HCT116 (cell line): ENCODE results near the gene PDE10A. TPM values are rescaled to one million over a fixed set of nuclear protein-coding genes. Genes with fewer than 3 reads are reported as not detected.

Experiments
- ATAC-seq: fragments of 200-7000 bp; cut with Tn5 transposase; 2 replicates; pipeline ENCODE4 v1.9.1; 2020; ENCODE audit warnings: mild to moderate bottlenecking, moderate library complexity
- BruUV-seq: library from RNA; stranded (reverse); fragments of 400-500 nt; replicated peaks from 2 replicates; lab custom pipeline; 2021; lab: Mats Ljungman, UMichigan
- CTCF ChIA-PET: fragments of 300-600 bp; sonication (Branson Sonifier 250); formaldehyde crosslinking; loops from one replicate; lab custom pipeline; 2021; ENCODE audit warnings: antibody characterized with exemption; lab: Charles Lee
- POLR2A ChIA-PET: fragments of 300-600, 350-600 bp; sonication (Branson Sonifier 250); formaldehyde crosslinking; loops from one replicate; lab custom pipeline; 2021; ENCODE audit warnings: antibody characterized with exemption; lab: Charles Lee
- RAD21 ChIA-PET, 2 experiments: fragments of 300-600 bp; sonication (Branson Sonifier 250); formaldehyde crosslinking; loops; one replicate each; lab custom pipeline; 2023; ENCODE audit warnings: low total read pairs in 2 of 2; ENCODE audit not compliant: uncharacterized antibody in 2 of 2, unreplicated experiment in 2 of 2, low non-redundant PET in 1 of 2; lab: Charles Lee
- DNase-seq: peaks from one replicate; pipeline ENCODE4 v3.0.0-alpha.2; 2010; ENCODE audit warnings: low read depth, low spot score
- H2AFZ ChIP-seq: fragments of 200-600 bp; shearing (Covaris generic), sonication (generic); 2 replicates; pipeline ENCODE4 v1.6.1; 2017; ENCODE audit warnings: low read depth, mixed run types, mixed read lengths, antibody characterized with exemption, low read length; ENCODE audit not compliant: poor library complexity, severe bottlenecking
- H3K27ac ChIP-seq: 2 replicates; pipeline ENCODE4 v1.5.1; 2012; ENCODE audit warnings: low read depth, low read length
- H3K27me3 ChIP-seq: fragments of 200-600 bp; sonication (generic); 2 replicates; pipeline ENCODE4 v1.6.1; 2016; ENCODE audit warnings: mixed run types, low read length, mixed read lengths; ENCODE audit not compliant: insufficient read depth
- H3K36me3 ChIP-seq, 2 experiments: fragments of 200-500 bp in 1 of 2; fragments of 200-600 bp in 1 of 2; sonication (Bioruptor generic) in 1 of 2; sonication (generic) in 1 of 2; 2 replicates each; pipeline versions ENCODE4 v1.5.1 to v1.6.1; 2014 to 2016; ENCODE audit warnings: low read length in 2 of 2, inconsistent platforms in 1 of 2, mixed read lengths in 1 of 2, mixed run types in 1 of 2; ENCODE audit not compliant: insufficient read depth in 2 of 2, control insufficient read depth in 1 of 2
- H3K4me1 ChIP-seq, 2 experiments: fragments of 200-600 bp in 1 of 2; sonication (generic) in 1 of 2; 2 replicates each; pipeline versions ENCODE4 v1.5.1 to v1.6.1; 2012 to 2017; ENCODE audit warnings: low read length in 2 of 2, inconsistent platforms in 1 of 2, mild to moderate bottlenecking in 1 of 2, mixed read lengths in 1 of 2, mixed run types in 1 of 2, moderate library complexity in 1 of 2; ENCODE audit not compliant: insufficient read depth in 2 of 2, control insufficient read depth in 1 of 2
- H3K4me2 ChIP-seq: fragments of 200-600 bp; sonication (generic); 2 replicates; pipeline ENCODE4 v1.6.1; 2017; ENCODE audit warnings: mixed run types, low read length, mixed read lengths
- H3K4me3 ChIP-seq, 2 experiments: fragments of 200-600 bp in 1 of 2; sonication (generic) in 1 of 2; replicated peaks in 1 of 2; 2 replicates each; pipeline ENCODE4 v1.5.1; 2011 to 2016; ENCODE audit warnings: low read length in 2 of 2, control low read depth in 1 of 2, low read depth in 1 of 2, mild to moderate bottlenecking in 1 of 2, mixed read lengths in 1 of 2, mixed run types in 1 of 2
- H3K79me2 ChIP-seq: fragments of 200-600 bp; sonication (generic); 2 replicates; pipeline ENCODE4 v1.6.1; 2017; ENCODE audit warnings: mild to moderate bottlenecking, mixed run types, low read length, moderate library complexity, mixed read lengths; ENCODE audit not compliant: insufficient read depth
- H3K9ac ChIP-seq: fragments of 200-600 bp; sonication (generic); 2 replicates; pipeline ENCODE4 v1.6.1; 2016; ENCODE audit warnings: low read length, mixed read lengths
- H3K9me2 ChIP-seq: fragments of 200-600 bp; sonication (generic), shearing (Covaris generic); 2 replicates; pipeline ENCODE4 v1.6.1; 2017; ENCODE audit warnings: mixed run types, mild to moderate bottlenecking, moderate library complexity; ENCODE audit not compliant: insufficient read depth
- H3K9me3 ChIP-seq, 2 experiments: fragments of 200-500 bp in 1 of 2; fragments of 200-600 bp in 1 of 2; sonication (Bioruptor generic) in 1 of 2; sonication (generic) in 1 of 2; 2 replicates each; pipeline ENCODE4 v1.6.1; 2014 to 2017; ENCODE audit warnings: low read length in 2 of 2, mixed read lengths in 2 of 2, inconsistent platforms in 1 of 2, low read depth in 1 of 2, mild to moderate bottlenecking in 1 of 2, mixed run types in 1 of 2, moderate library complexity in 1 of 2; ENCODE audit not compliant: control insufficient read depth in 1 of 2, insufficient read depth in 1 of 2
- H4K20me1 ChIP-seq: fragments of 200-600 bp; sonication (generic), shearing (Covaris generic); 2 replicates; pipeline ENCODE4 v1.6.1; 2017; ENCODE audit warnings: mixed run types, mild to moderate bottlenecking, moderate library complexity; ENCODE audit not compliant: insufficient read depth
- EZH2 ChIP-seq: fragments of 200-600 bp; sonication (generic); IDR thresholded peaks from 2 replicates; pipeline ENCODE4 v1.6.1; 2017; ENCODE audit warnings: antibody characterized with exemption, mixed run types
- JUND ChIP-seq: IDR thresholded peaks from 2 replicates; pipeline ENCODE4 v1.6.1; 2012
- POLR2AphosphoS5 ChIP-seq: IDR thresholded peaks from 2 replicates; pipeline ENCODE4 v1.6.1; 2011; ENCODE audit warnings: mild to moderate bottlenecking, low read depth, low read length, moderate library complexity
- RAD21 ChIP-seq: IDR thresholded peaks from 2 replicates; pipeline ENCODE4 v1.6.1; 2012; ENCODE audit warnings: low read depth, mild to moderate bottlenecking
- SRF ChIP-seq: IDR thresholded peaks from 2 replicates; pipeline ENCODE4 v1.6.1; 2012; ENCODE audit warnings: low read depth
- TCF7L2 ChIP-seq: IDR thresholded peaks from 2 replicates; pipeline ENCODE4 v1.7.0; 2011; ENCODE audit warnings: borderline replicate concordance, inconsistent platforms; ENCODE audit not compliant: insufficient read depth, insufficient read length; ENCODE audit errors: extremely low read depth
- YY1 ChIP-seq: IDR thresholded peaks from 2 replicates; pipeline ENCODE4 v1.6.1; 2011; ENCODE audit warnings: low read length, low read depth, moderate library complexity, mild to moderate bottlenecking; ENCODE audit not compliant: insufficient replicate concordance; ENCODE audit errors: extremely low read depth
- intact Hi-C: fragments of 100-400 bp; cut with micrococcal nuclease; formaldehyde crosslinking; loops from 2 replicates; pipeline ENCODE4 v1.10.0; 2022
- total RNA-seq: library from RNA; stranded (reverse); gene quantifications from one replicate; pipeline ENCODE4 v1.2.1, GENCODE V29; 2021; ENCODE audit not compliant: unreplicated experiment
- TF ChIP-seq, protein P1 (sequence below), 3 experiments: fragments of 200-600 bp in 1 of 3; sonication (generic) in 1 of 3; IDR thresholded peaks in 2 of 3; conservative IDR thresholded peaks in 1 of 3; 2 replicates each; pipeline ENCODE4 v1.5.1; 2012 to 2017; ENCODE audit warnings: low read depth in 2 of 3, low read length in 2 of 3, antibody characterized with exemption in 1 of 3, borderline replicate concordance in 1 of 3, control low read depth in 1 of 3, mild to moderate bottlenecking in 1 of 3, mixed read lengths in 1 of 3, mixed run types in 1 of 3, moderate library complexity in 1 of 3; ENCODE audit not compliant: insufficient read depth in 1 of 3
- TF ChIP-seq, protein P2 (sequence below): IDR thresholded peaks from 2 replicates; pipeline ENCODE4 v1.6.1; 2012; ENCODE audit warnings: low read depth
- TF ChIP-seq, protein P3 (sequence below): IDR thresholded peaks from 2 replicates; pipeline ENCODE4 v1.6.1; 2012

The PDE10A gene
- total RNA-seq, 1 experiment from 2014 or later, result 0.37 TPM

DNA sequence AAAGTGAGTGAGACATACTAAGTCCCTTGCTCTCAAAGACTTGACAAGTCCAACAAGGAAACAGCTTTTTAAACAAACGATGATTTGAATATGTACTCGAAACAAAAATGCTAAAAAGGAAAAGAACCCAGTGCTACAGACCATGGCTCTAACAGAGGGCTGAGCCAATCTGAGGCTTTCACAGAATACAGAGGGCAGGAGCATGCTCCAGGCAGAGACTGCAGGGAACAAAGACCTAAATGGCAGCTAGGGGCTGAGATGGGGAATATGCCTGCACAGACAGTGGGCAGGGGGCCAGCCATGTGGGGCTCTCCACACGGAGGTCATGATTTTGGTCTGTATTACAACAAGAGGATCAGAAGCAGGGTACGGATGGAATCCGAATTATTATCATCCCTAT is 322.5 kb downstream of the PDE10A start:
- H3K27ac ChIP-seq, result no peak overlapping the region
- H3K4me3 ChIP-seq, result no peak overlapping the region
- H3K36me3 ChIP-seq, result no peaks in the 10 kb centered on the region
- no peak overlapping the region for H3K9ac ChIP-seq
- no peaks in the 10 kb centered on the region for H3K9me2 ChIP-seq
- peaks cover 0 to 3% of the 10 kb centered on the region in 2 experiments; a peak in 1 of 4 replicates for H3K9me3 ChIP-seq
- no peak overlapping the region for H3K4me2 ChIP-seq
- no TSS peak for BruUV-seq
- intact Hi-C loops, result no loop called here
- ChIA-PET POLR2A (no interaction called here), RAD21 (no interaction called here), CTCF (no interaction called here)
- DNase-seq (no peak), ATAC-seq (no peak)
- H3K79me2 ChIP-seq, result no peaks in the 10 kb centered on the region
- no peak for TF ChIP-seq TCF7L2
- TF ChIP-seq RAD21, result no peak
- TF ChIP-seq, protein P1, sequence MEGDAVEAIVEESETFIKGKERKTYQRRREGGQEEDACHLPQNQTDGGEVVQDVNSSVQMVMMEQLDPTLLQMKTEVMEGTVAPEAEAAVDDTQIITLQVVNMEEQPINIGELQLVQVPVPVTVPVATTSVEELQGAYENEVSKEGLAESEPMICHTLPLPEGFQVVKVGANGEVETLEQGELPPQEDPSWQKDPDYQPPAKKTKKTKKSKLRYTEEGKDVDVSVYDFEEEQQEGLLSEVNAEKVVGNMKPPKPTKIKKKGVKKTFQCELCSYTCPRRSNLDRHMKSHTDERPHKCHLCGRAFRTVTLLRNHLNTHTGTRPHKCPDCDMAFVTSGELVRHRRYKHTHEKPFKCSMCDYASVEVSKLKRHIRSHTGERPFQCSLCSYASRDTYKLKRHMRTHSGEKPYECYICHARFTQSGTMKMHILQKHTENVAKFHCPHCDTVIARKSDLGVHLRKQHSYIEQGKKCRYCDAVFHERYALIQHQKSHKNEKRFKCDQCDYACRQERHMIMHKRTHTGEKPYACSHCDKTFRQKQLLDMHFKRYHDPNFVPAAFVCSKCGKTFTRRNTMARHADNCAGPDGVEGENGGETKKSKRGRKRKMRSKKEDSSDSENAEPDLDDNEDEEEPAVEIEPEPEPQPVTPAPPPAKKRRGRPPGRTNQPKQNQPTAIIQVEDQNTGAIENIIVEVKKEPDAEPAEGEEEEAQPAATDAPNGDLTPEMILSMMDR (IDR thresholded peaks at IDR 0.05 in 2 of 3, conservative IDR thresholded peaks at IDR 0.05 in 1 of 3; ENCODE audit: borderline replicate concordance in 1 of 3, insufficient read depth in 1 of 3, low read depth in 2 of 3, low read length in 2 of 3), result no peak
- no peak for TF ChIP-seq EZH2
- TF ChIP-seq YY1, result no peak
- TF ChIP-seq, protein P2, sequence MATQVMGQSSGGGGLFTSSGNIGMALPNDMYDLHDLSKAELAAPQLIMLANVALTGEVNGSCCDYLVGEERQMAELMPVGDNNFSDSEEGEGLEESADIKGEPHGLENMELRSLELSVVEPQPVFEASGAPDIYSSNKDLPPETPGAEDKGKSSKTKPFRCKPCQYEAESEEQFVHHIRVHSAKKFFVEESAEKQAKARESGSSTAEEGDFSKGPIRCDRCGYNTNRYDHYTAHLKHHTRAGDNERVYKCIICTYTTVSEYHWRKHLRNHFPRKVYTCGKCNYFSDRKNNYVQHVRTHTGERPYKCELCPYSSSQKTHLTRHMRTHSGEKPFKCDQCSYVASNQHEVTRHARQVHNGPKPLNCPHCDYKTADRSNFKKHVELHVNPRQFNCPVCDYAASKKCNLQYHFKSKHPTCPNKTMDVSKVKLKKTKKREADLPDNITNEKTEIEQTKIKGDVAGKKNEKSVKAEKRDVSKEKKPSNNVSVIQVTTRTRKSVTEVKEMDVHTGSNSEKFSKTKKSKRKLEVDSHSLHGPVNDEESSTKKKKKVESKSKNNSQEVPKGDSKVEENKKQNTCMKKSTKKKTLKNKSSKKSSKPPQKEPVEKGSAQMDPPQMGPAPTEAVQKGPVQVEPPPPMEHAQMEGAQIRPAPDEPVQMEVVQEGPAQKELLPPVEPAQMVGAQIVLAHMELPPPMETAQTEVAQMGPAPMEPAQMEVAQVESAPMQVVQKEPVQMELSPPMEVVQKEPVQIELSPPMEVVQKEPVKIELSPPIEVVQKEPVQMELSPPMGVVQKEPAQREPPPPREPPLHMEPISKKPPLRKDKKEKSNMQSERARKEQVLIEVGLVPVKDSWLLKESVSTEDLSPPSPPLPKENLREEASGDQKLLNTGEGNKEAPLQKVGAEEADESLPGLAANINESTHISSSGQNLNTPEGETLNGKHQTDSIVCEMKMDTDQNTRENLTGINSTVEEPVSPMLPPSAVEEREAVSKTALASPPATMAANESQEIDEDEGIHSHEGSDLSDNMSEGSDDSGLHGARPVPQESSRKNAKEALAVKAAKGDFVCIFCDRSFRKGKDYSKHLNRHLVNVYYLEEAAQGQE, result no peak
- no peak for TF ChIP-seq JUND
- no peak for TF ChIP-seq SRF
- TF ChIP-seq POLR2AphosphoS5, result no peak
- TF ChIP-seq, protein P3, sequence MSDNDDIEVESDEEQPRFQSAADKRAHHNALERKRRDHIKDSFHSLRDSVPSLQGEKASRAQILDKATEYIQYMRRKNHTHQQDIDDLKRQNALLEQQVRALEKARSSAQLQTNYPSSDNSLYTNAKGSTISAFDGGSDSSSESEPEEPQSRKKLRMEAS, result no peak
- H3K27me3 ChIP-seq, result no peaks in the 10 kb centered on the region
- no peak overlapping the region for H2AFZ ChIP-seq
- H3K4me1 ChIP-seq, result no peaks in the 10 kb centered on the region
- no peaks in the 10 kb centered on the region for H4K20me1 ChIP-seq
